ENCODE measurements around the gene GNAT2. TPM values are rescaled to one million over a fixed set of nuclear protein-coding genes. Genes with fewer than 3 reads are reported as not detected.

Gene GNAT2
- total and polyA plus RNA-seq, 10 of the 15 experiments (the other 5 are each of a cell fraction or from before 2014, with no cell fraction given), result 0.08 to 1.3 (median 0.41) TPM

DNA sequence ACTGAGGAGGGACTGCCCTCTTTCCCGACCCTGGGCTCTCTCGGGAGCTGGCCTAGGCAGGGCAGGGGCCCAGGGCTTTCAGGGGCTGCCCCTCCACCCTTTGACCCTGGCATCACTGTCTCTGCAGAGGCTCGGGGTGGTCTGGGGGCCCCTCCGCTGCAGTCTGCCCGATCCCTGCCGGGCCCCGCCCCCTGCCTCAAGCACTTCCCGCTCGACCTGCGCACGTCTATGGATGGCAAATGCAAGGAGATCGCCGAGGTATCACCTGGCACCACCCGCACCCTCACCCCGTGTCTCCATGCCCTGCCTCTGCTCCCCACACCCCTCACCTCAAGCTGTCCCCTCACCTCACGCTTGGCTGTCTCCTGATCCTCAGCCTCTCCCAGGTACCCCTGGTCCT lies 5.8 kb upstream of the GNAT2 start:
- no TSS peak for BruUV-seq (replicated peaks)
- intact Hi-C loops (cut with micrococcal nuclease; ENCODE audit: unreplicated experiment), result no loop called here
- TF ChIP-seq E4F1 (IDR thresholded peaks at IDR 0.05; ENCODE audit: borderline replicate concordance, partially characterized antibody), result no peak
- TF ChIP-seq, protein P1, sequence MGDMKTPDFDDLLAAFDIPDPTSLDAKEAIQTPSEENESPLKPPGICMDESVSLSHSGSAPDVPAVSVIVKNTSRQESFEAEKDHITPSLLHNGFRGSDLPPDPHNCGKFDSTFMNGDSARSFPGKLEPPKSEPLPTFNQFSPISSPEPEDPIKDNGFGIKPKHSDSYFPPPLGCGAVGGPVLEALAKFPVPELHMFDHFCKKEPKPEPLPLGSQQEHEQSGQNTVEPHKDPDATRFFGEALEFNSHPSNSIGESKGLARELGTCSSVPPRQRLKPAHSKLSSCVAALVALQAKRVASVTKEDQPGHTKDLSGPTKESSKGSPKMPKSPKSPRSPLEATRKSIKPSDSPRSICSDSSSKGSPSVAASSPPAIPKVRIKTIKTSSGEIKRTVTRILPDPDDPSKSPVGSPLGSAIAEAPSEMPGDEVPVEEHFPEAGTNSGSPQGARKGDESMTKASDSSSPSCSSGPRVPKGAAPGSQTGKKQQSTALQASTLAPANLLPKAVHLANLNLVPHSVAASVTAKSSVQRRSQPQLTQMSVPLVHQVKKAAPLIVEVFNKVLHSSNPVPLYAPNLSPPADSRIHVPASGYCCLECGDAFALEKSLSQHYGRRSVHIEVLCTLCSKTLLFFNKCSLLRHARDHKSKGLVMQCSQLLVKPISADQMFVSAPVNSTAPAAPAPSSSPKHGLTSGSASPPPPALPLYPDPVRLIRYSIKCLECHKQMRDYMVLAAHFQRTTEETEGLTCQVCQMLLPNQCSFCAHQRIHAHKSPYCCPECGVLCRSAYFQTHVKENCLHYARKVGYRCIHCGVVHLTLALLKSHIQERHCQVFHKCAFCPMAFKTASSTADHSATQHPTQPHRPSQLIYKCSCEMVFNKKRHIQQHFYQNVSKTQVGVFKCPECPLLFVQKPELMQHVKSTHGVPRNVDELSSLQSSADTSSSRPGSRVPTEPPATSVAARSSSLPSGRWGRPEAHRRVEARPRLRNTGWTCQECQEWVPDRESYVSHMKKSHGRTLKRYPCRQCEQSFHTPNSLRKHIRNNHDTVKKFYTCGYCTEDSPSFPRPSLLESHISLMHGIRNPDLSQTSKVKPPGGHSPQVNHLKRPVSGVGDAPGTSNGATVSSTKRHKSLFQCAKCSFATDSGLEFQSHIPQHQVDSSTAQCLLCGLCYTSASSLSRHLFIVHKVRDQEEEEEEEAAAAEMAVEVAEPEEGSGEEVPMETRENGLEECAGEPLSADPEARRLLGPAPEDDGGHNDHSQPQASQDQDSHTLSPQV (IDR thresholded peaks at IDR 0.05), result no peak
- no peak for TF ChIP-seq NR2C2 (IDR thresholded peaks at IDR 0.05; ENCODE audit: borderline replicate concordance, control insufficient read depth, insufficient read length, low read depth)
- TF ChIP-seq USF2 (IDR thresholded peaks at IDR 0.05; ENCODE audit: borderline replicate concordance, low read depth, low read length), result no peak
- no peak for TF ChIP-seq PRDM15 (CRISPR knock-in tag; IDR thresholded peaks at IDR 0.05)
- TF ChIP-seq CEBPZ (IDR thresholded peaks at IDR 0.05; ENCODE audit: low read depth, low read length), result no peak

More for the DNA sequence above, 5.8 kb upstream of the GNAT2 start:
- in situ Hi-C loops (cut with MboI), result no loop called here
- CTCF ChIA-PET, result interaction anchor here (0.9 to 3.3 kb wide), 6 partner anchors 11 to 404 kb away, joined by 3 to 22 read pairs (median 4); no protein-coding TSS in a partner anchor
- H3K9ac ChIP-seq (ENCODE audit: control insufficient read depth, insufficient read depth, low read length), result no peak overlapping the region
- RAD21 ChIA-PET (ENCODE audit: unreplicated experiment), result interaction anchor here (1.3 to 2.7 kb wide), 3 partner anchors 15 to 79 kb away, joined by 5 to 15 read pairs (median 9); partner anchors contain the start of gene GNAI3
- no peaks in the 10 kb centered on the region for H3K27me3 ChIP-seq (replicated peaks in 1 of 2; ENCODE audit: control insufficient read depth in 2 of 2, insufficient read depth in 2 of 2, low read length in 1 of 2)
- H3K79me2 ChIP-seq (ENCODE audit: control insufficient read depth, insufficient read depth, low read length), result peaks cover 46% of the 10 kb centered on the region
- H3K36me3 ChIP-seq (ENCODE audit: control insufficient read depth in 2 of 2, insufficient read depth in 2 of 2, low read length in 1 of 2), result peaks cover 0 to 17% of the 10 kb centered on the region in 2 experiments; a peak in 3 of 4 replicates
- no peak for FAIRE-seq
- WGBS (ENCODE audit: insufficient coverage, insufficient replicate concordance, low lambda C conversion rate, missing lambda C conversion rate), result 88% methylated on average over 8 of the region's 16 CpGs
- H2AFZ ChIP-seq (ENCODE audit: control insufficient read depth, low read depth, low read length), result no peak overlapping the region
- ATAC-seq, result no peak
- no peak overlapping the region for H3K4me3 ChIP-seq
- peaks cover 30% of the 10 kb centered on the region for H3K4me1 ChIP-seq (ENCODE audit: control insufficient read depth, insufficient read depth, low read length)
- no peaks in the 10 kb centered on the region for H4K20me1 ChIP-seq (ENCODE audit: control insufficient read depth, insufficient read depth)
- POLR2A ChIA-PET, result interaction anchor here (1.7 to 2.2 kb wide), 2 partner anchors 11 to 77 kb away, joined by 6 to 14 read pairs; partner anchors contain the start of gene GNAI3
- SMC1A ChIA-PET (ENCODE audit: uncharacterized antibody, unreplicated experiment), result interaction anchor here (1.3 to 2.3 kb wide), 2 partner anchors 76 to 87 kb away, joined by 3 to 13 read pairs; partner anchors contain the start of gene GNAI3
- H3K27ac ChIP-seq (ENCODE audit: control insufficient read depth, insufficient read depth), result no peak overlapping the region
- H3K9me3 ChIP-seq (replicated peaks; ENCODE audit: control insufficient read depth, insufficient read depth, low read length), result no peaks in the 10 kb centered on the region
- no peak for DNase-seq (ENCODE audit: low read depth, low spot score)
- no peak overlapping the region for H3K4me2 ChIP-seq (ENCODE audit: control insufficient read depth, insufficient read depth)

All from GM12878 (cell line).